Natural killer cell (primary cell): ENCODE data around the gene SRGN. TPM values are rescaled to one million over a fixed set of nuclear protein-coding genes. Genes with fewer than 3 reads are reported as not detected.

Source experiments
- ATAC-seq, 3 donors: fragments of 150-1000 bp in 2 of 3; fragments of 200-7000 bp in 1 of 3; cut with Tn5 transposase; 1 replicate in 1 of 3; 2 replicates in 2 of 3; pipeline ENCODE4 v1.10.0; 2021; ENCODE audit warnings: mild to moderate bottlenecking in 2 of 3, moderate library complexity in 2 of 3
- DNase-seq, 2 donors: peaks; one replicate each; pipeline versions ENCODE4 v3.0.0 to v3.0.0-alpha.2; 2013 to 2021; ENCODE audit warnings: mixed read lengths in 1 of 2
- H3K27ac ChIP-seq: one replicate; pipeline ENCODE4 v1.5.1; 2013; ENCODE audit warnings: mild to moderate bottlenecking, low read length
- H3K27me3 ChIP-seq: one replicate; pipeline ENCODE4 v1.6.1; 2013; ENCODE audit warnings: low read length; ENCODE audit not compliant: control insufficient read depth, insufficient read depth
- H3K36me3 ChIP-seq: one replicate; pipeline ENCODE4 v1.6.1; 2013; ENCODE audit warnings: low read length; ENCODE audit not compliant: control insufficient read depth, insufficient read depth
- H3K4me1 ChIP-seq: one replicate; pipeline ENCODE4 v1.6.1; 2013; ENCODE audit warnings: low read length; ENCODE audit not compliant: control insufficient read depth, insufficient read depth
- H3K4me3 ChIP-seq: one replicate; pipeline ENCODE4 v1.5.1; 2013; ENCODE audit warnings: low read length
- H3K9me3 ChIP-seq: one replicate; pipeline ENCODE4 v1.6.1; 2013; ENCODE audit warnings: low read length; ENCODE audit not compliant: control insufficient read depth, insufficient read depth
- H3K27ac Mint-ChIP-seq, 2 donors: one replicate each; pipeline ENCODE4 v1.8.0; 2022; ENCODE audit warnings: mild to moderate bottlenecking in 2 of 2, mixed read lengths in 2 of 2, moderate library complexity in 1 of 2
- H3K27me3 Mint-ChIP-seq, 2 donors: one replicate each; pipeline ENCODE4 v1.8.0; 2022; ENCODE audit warnings: low read depth in 2 of 2, mixed read lengths in 2 of 2
- H3K36me3 Mint-ChIP-seq: one replicate; pipeline ENCODE4 v1.8.0; 2022; ENCODE audit warnings: mixed read lengths
- H3K4me1 Mint-ChIP-seq, 2 donors: one replicate each; pipeline ENCODE4 v1.8.0; 2022; ENCODE audit warnings: mixed read lengths in 2 of 2
- H3K4me3 Mint-ChIP-seq: one replicate; pipeline ENCODE4 v1.8.0; 2022; ENCODE audit warnings: mild to moderate bottlenecking, moderate library complexity, mixed read lengths
- H3K9me3 Mint-ChIP-seq, 2 donors: one replicate each; pipeline ENCODE4 v1.8.0; 2022; ENCODE audit warnings: mixed read lengths in 2 of 2
- CTCF ChIP-seq: fragments of 200-600 bp; IDR thresholded peaks from one replicate; pipeline ENCODE4 v1.8.0; 2022; ENCODE audit warnings: antibody characterized with exemption
- WGBS: methylation state at CpG from one replicate; pipeline ENCODE4 v1.1.7; 2013; ENCODE audit warnings: missing lambda C conversion rate; ENCODE audit not compliant: insufficient coverage; 5-methylcytosine and 5-hydroxymethylcytosine counted together
- intact Hi-C: fragments of 100-400 bp; cut with micrococcal nuclease; formaldehyde crosslinking; loops from one replicate; pipeline ENCODE4 v1.14.2; 2022
- total RNA-seq, 4 donors: library from RNA; stranded (reverse); fragments of 120-200 nt in 1 of 4; gene quantifications; one replicate each; pipeline versions ENCODE4 v1.2.3 to v1.2.4, GENCODE V29; 2013 to 2022

SRGN gene
- total RNA-seq, 3 donors from 2014 or later (not counting 1 experiment from before 2014, with no cell fraction given) = 636 to 954 (median 778) TPM

- Mint-ChIP-seq H3K4me3 (peak overlapping the region; percentile 95), H3K9me3 (no peaks in the 10 kb centered on the region), H3K36me3 (no peaks in the 10 kb centered on the region), H3K27ac (peak overlapping the region; percentile 96), H3K4me1 (peaks cover 20 to 27% of the 10 kb centered on the region in 2 donors), H3K27me3 (no peaks in the 10 kb centered on the region)
- Histone ChIP-seq H3K36me3 (no peaks in the 10 kb centered on the region), H3K4me1 (peaks cover 17% of the 10 kb centered on the region), H3K27me3 (no peaks in the 10 kb centered on the region), H3K9me3 (no peaks in the 10 kb centered on the region), H3K4me3 (peak overlapping the region; percentile 64), H3K27ac (peak overlapping the region; percentile 92)
- intact Hi-C loops = loop anchor here (1.0 to 10.0 kb wide), 6 partner anchors 24 to 270 kb away; no protein-coding TSS in a partner anchor
- peak; percentile 58 to 75 for DNase-seq
- no peak for TF ChIP-seq CTCF
- WGBS = under 1% methylated on average over 25 of the region's 26 CpGs
- peak; percentile 25 to 28 (median 25) for ATAC-seq
Measured at GRCh38 chr10:69124563-69125268, 36.8 kb downstream of the SRGN start.

- Mint-ChIP-seq H3K36me3 (no peaks in the 10 kb centered on the region), H3K27me3 (no peaks in the 10 kb centered on the region), H3K4me1 (peaks cover 27 to 36% of the 10 kb centered on the region in 2 donors), H3K4me3 (peak overlapping the region; percentile 95), H3K9me3 (no peaks in the 10 kb centered on the region), H3K27ac (peak overlapping the region; percentile 96)
- H3K9me3 ChIP-seq = no peaks in the 10 kb centered on the region
- DNase-seq (no peak), ATAC-seq (no peak)
- peaks cover 17% of the 10 kb centered on the region for H3K4me1 ChIP-seq
- intact Hi-C loops = loop anchor here (2.0 to 10.0 kb wide), 4 partner anchors 25 to 269 kb away; no protein-coding TSS in a partner anchor
- no peak for TF ChIP-seq CTCF
- H3K4me3 ChIP-seq = no peak overlapping the region
- H3K27ac ChIP-seq = peak overlapping the region; percentile 92
- WGBS = no CpG with 5 or more reads among the region's 1 CpG
- H3K27me3 ChIP-seq = no peaks in the 10 kb centered on the region
- no peaks in the 10 kb centered on the region for H3K36me3 ChIP-seq
Measured at GRCh38 chr10:69125554-69125953, 37.7 kb downstream of the SRGN start.

- WGBS = 53% methylated on average over 1 of the region's 2 CpGs
- no peaks in the 10 kb centered on the region for H3K36me3 Mint-ChIP-seq
- no peaks in the 10 kb centered on the region for H3K9me3 ChIP-seq
- no peak for TF ChIP-seq CTCF
- H3K4me3 ChIP-seq = no peak overlapping the region
- DNase-seq (no peak), ATAC-seq (no peak)
- peaks cover 24% of the 10 kb centered on the region for H3K36me3 ChIP-seq
- H3K27me3 Mint-ChIP-seq = no peaks in the 10 kb centered on the region
- no peak overlapping the region for H3K27ac ChIP-seq
- peak overlapping the region; percentile 7 for H3K4me3 Mint-ChIP-seq
- peak overlapping the region; percentile 41 to 66 for H3K27ac Mint-ChIP-seq
- H3K4me1 ChIP-seq = peaks cover 19% of the 10 kb centered on the region
- H3K27me3 ChIP-seq = no peaks in the 10 kb centered on the region
- peaks cover 48 to 57% of the 10 kb centered on the region in 2 donors for H3K4me1 Mint-ChIP-seq
- H3K9me3 Mint-ChIP-seq = no peaks in the 10 kb centered on the region
- intact Hi-C loops = no loop called here
Measured at GRCh38 chr10:69130251-69130650, 42.3 kb downstream of the SRGN start.
